GM18517 (cell line): Measurements from ENCODE around the gene PGBD2.
"Not testable (repeated sequence)": the region's sequence is repeated elsewhere in the genome, so short reads cannot be mapped to it uniquely, and the experiment has no call there.

Experiments used
- ATAC-seq: cut with Tn5 transposase; IDR thresholded peaks from one replicate; pipeline ENCODE4 v1.9.1; 2021; ENCODE audit warnings: mild to moderate bottlenecking, moderate library complexity; ENCODE audit not compliant: unreplicated experiment

The PGBD2 gene

DNA sequence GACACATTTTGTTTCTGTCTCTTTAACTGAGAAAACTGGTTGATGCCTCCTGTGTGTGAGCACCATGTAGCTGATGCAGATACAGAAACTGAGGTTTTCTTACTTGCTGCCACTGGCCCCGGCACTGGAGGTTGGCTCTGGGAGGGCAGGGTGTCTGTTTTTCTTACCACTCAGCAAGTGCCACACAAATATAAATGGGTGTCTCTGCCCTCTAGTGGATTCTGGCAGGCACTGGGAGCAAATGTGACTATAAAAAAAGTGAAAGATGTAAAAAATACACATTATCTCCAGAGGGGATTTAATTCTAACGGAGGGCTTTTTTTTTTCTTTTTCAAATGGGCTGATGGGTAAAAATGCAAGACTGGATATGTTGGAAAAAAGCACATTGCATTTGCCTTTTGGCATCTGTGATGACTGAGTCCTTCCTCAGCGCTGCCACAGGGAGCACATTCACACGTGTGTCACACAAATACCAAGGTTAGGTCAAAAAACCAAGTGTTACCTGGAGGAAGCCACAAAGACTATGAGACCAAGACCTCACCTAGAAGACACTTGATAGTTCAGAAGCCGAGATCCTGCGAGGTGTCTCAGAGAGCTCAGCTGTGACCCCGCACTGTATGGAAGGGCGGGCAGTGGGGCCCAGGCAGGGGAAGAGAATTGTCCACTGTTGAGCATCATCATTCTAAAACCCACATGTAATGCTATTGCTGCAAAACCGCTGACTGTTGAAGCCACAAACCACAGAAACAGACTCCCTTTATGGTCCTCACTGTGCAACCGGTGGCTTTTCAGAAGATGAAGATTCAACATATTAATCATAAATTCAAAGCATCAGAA lies 18.9 kb downstream of the PGBD2 start:
- peak; percentile 98 for ATAC-seq

DNA sequence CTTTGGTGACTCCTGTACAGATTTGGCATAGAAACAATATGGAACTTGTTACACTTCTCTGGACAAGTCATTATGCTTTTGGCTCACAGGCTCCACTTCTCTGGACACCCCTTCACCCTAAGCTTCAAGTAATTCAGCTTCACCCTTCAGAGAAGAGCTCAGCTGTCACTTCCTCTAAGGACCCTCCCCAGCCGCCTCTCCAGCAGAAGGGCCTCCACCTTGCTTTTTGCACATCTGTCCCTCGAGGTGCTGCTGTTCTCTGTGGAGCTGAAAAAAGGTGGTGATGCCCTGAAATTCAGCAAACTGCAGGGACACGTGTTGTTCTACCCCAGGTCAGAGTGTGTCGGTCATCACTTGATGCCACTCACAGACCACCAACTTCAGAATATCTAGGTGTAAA lies 19.8 kb downstream of the PGBD2 start:
- not testable (repeated sequence) for ATAC-seq

DNA sequence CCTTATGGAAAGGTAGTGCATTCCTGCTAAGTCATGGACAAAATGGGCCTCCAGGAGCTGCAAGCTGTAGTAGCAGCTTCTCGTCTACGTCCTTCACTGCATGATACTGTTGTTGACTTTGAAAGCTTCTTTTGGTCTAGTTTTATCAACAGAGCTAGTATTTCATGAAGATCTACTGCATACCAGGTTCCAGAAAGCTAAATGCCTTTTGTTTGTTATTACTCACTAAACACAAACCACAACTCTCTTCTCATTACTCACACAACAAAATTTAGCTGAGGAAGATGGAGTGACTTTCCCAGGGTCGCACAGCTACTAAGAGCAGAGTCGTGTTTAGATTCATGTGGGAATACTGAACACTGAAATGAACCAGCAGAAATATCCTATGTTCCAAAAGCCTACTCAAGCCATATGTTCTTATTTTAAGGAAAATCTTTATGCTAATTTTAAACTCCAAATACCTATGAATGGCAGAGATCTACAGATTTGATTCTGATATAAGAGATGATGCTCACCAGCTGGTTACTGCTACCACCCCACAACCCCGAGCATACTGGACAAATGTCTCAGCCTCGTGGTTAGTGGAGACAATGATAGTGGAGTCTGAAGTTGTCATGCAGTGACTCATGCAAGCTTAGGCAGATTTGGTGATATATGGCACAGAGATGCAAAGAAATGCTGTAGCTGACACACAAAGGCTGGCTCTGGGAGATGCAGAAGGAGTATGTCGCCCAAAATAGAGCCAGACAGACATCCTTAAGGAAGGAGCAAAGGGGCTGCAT lies 20.6 kb downstream of the PGBD2 start:
- ATAC-seq, result no peak

DNA sequence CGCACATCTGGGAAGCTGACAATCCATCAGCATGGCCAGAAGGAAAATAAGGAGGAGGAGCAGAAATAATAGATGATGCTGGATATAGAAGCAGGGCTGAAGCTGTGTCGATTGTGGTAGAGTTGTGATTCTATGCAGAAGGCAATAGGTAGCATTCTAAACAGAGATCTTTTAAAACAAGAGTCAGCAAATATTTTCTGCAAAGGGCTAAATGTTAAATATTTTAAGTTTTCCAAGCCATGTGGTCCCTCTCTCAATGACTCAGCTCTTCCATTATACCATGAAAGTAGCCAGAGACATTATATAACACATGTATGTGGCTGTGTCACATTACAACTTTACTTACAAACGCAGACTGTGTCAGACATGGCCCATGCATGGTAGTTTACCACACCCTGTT lies 21.2 kb downstream of the PGBD2 start:
- not testable (repeated sequence) for ATAC-seq

DNA sequence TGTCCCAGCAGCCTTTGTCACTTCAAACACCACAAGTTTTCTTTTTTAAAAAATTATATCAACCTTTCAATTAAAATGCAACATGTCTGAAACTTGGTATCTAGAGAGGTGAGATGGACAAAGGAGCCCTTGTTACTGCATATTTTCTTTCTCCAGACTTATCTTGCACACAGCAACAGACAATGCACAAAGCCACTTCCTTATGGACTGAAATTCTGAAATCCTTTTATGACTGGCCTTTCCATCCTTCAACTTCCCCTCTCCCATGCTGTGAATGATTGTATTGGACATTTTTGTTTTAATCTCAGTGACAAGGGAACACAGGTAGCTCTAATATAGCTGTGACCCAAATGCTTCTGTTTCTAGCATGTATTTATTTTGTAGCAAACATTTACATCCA lies 22.1 kb downstream of the PGBD2 start:
- ATAC-seq, result not testable (repeated sequence)

DNA sequence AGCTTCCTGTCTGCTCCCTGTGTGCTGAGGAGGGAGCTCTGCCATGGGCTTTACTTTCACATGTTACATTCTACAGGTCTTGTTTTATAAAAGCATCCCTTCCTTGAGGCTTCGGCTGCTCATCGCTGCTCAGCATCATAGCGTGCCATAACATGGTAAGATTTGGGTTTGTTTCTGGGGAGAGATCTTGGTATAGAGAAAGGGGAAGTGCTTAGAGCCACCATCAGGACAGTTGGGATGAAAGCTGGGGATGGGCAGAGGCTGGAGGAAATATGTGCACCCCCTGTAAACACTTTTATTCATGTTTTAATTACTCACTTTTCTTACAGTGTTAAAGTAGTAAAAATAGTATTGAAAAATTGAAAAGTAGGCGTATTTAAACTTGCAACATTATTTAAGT lies 24.0 kb downstream of the PGBD2 start:
- not testable (repeated sequence) for ATAC-seq

DNA sequence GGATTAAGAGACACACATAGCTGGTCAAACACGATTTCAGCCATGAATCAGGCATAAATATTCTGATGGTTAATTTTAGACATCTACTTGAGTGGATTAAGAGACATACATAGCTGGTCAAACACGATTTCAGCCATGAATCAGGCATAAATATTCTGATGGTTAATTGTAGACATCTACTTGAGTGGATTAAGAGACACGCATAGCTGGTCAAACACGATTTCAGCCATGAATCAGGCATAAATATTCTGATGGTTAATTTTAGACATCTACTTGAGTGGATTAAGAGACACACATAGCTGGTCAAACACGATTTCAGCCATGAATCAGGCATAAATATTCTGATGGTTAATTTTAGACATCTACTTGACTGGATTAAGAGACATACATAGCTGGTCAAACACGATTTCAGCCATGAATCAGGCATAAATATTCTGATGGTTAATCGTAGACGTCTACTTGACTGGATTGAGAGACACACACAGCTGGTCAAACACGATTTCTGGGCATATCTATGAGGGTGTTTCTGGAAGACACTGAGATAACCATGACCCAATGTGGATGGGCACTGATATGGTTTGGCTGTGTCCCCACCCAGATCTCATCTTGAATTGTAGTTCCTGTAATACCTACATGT lies 32.3 kb downstream of the PGBD2 start:
- ATAC-seq, result not testable (repeated sequence)

DNA sequence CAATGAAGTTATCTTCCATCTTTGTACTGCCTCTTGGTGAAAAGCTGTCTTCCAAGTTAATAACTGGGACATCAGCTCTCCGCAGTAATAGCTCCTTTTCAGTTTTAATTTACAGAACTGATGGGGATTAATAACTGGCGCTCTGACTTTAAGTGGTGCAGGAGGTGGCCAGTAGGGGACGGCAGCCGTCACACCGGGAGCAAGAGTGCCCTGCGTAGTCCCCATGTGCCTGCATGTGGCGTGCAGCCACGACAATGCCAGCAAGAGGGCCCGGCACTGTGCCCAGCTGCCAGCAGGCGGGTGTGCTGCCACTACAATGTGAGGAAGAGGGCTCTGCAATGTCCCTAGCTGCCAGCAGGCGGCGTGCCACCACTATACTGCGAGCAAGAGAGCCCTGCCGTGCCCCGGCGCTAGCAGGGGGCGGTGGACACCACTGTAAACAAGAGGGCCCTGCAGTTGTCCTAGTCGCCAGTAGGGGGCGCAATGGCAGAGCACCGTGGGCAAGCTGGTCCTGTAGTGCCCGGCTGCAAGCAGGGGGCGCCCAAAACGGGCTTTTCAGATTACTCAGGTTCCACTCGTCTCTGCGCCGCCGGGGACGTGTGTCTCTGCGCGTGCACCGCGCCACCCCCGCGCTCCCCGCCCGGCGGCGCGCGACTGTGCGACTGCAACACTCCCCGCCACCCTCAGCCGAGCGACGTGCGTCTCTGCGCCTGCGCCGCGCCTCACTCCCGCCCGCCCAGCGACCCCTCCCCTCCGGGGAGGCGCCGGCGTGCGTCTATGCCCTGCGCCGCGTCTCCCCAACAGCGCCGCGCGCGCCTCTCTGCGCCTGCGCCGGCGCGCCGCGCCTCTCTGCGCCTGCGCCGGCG lies 38.3 kb downstream of the PGBD2 start:
- not testable (repeated sequence) for ATAC-seq

DNA sequence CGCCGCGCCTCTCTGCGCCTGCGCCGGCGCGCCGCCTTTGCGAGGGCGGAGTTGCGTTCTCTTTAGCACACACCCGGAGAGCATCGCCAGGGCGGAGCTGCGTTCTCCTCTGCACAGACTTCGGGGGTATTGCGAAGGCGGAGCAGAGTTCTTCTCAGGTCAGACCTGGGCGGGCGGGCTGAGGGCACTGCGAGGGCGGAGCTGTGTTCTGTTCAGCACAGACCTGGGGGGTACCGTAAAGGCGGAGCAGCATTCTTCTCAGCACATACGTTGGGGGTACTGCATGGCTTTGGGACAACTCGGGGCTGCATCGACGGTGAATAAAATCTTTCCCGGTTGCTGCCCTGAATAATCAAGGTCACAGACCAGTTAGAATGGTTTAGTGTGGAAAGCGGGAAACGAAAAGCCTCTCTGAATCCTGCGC lies 39.0 kb downstream of the PGBD2 start:
- not testable (repeated sequence) for ATAC-seq

DNA sequence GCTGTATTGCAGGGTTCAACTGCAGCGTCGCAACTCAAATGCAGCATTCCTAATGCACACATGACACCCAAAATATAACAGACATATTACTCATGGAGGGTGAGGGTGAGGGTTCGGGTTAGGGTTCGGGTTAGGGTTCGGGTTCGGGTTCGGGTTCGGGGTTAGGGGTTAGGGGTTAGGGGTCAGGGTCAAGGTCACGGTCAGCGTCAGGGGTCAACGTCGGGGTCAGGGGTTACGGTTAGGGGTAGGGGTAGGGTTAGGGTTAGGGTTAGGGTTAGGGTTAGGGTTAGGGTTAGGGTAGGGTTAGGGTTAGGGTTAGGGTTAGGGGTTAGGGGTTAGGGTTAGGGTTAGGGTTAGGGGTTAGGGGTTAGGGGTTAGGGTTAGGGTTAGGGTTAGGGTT lies 39.4 kb downstream of the PGBD2 start:
- not testable (repeated sequence) for ATAC-seq

DNA sequence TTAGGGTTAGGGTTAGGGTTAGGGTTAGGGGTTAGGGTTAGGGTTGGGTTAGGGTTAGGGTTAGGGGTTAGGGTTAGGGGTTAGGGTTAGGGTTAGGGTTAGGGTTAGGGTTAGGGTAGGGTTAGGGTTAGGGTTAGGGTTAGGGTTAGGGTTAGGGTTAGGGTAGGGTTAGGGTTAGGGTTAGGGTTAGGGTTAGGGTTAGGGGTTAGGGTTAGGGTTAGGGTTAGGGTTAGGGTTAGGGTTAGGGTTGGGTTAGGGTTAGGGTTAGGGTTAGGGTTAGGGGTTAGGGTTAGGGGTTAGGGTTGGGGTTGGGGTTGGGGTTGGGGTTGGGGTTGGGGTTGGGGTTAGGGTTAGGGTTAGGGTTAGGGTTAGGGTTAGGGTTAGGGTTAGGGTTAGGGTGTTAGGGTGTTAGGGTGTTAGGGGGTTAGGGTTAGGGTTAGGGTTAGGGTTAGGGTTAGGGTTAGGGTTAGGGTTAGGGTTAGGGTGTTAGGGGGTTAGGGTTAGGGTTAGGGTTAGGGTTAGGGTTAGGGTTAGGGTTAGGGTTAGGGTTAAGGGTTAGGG lies 39.9 kb downstream of the PGBD2 start:
- not testable (repeated sequence) for ATAC-seq
